ENCODE data around the gene BST1. TPM values are rescaled to one million over a fixed set of nuclear protein-coding genes. Genes with fewer than 3 reads are reported as not detected.
A peak's percentile ranks its signal among the peaks of the same experiment; 100 is the strongest.

BST1 gene
- total RNA-seq, 2 donors from 2014 or later = 0.32 to 0.58 TPM

GRCh38 chr4:15684498-15684897 lies 18.4 kb upstream of the BST1 start:
- peaks cover 28% of the 10 kb centered on the region for H3K4me1 Mint-ChIP-seq
- no peaks in the 10 kb centered on the region for H3K27me3 Mint-ChIP-seq
- no peaks in the 10 kb centered on the region for H3K9me3 Mint-ChIP-seq
- no peak for ATAC-seq (replicated peaks)
- H3K4me3 Mint-ChIP-seq = no peak overlapping the region
- H3K36me3 Mint-ChIP-seq (ENCODE audit: low read depth) = peaks cover 51% of the 10 kb centered on the region
- no peak overlapping the region for H3K27ac Mint-ChIP-seq

GRCh38 chr4:15688051-15688450 lies 14.8 kb upstream of the BST1 start:
- Mint-ChIP-seq H3K4me3 (no peak overlapping the region), H3K4me1 (peaks cover 9% of the 10 kb centered on the region), H3K27ac (no peak overlapping the region), H3K9me3 (no peaks in the 10 kb centered on the region), H3K36me3 (ENCODE audit: low read depth) (peaks cover 28% of the 10 kb centered on the region), H3K27me3 (no peaks in the 10 kb centered on the region)
- no peak for ATAC-seq (replicated peaks)

- Mint-ChIP-seq H3K27me3 (no peaks in the 10 kb centered on the region), H3K9me3 (no peaks in the 10 kb centered on the region), H3K36me3 (ENCODE audit: low read depth) (peaks cover 28% of the 10 kb centered on the region), H3K4me1 (no peaks in the 10 kb centered on the region), H3K4me3 (no peak overlapping the region), H3K27ac (no peak overlapping the region)
- ATAC-seq (replicated peaks) = no peak
Observed at GRCh38 chr4:15689540-15689939, 13.3 kb upstream of the BST1 start.

- Mint-ChIP-seq H3K9me3 (no peaks in the 10 kb centered on the region), H3K27ac (no peak overlapping the region), H3K4me3 (no peak overlapping the region), H3K4me1 (no peaks in the 10 kb centered on the region), H3K36me3 (ENCODE audit: low read depth) (peaks cover 28% of the 10 kb centered on the region), H3K27me3 (no peaks in the 10 kb centered on the region)
- ATAC-seq (replicated peaks) = no peak
Observed at GRCh38 chr4:15690020-15690809, 12.7 kb upstream of the BST1 start.

- Mint-ChIP-seq H3K4me3 (no peak overlapping the region), H3K36me3 (ENCODE audit: low read depth) (peaks cover 22% of the 10 kb centered on the region), H3K27me3 (no peaks in the 10 kb centered on the region), H3K9me3 (no peaks in the 10 kb centered on the region), H3K27ac (no peak overlapping the region), H3K4me1 (no peaks in the 10 kb centered on the region)
- no peak for ATAC-seq (replicated peaks)
Observed at GRCh38 chr4:15691346-15692135, 11.3 kb upstream of the BST1 start.

GRCh38 chr4:15692602-15693001 lies 10.3 kb upstream of the BST1 start:
- Mint-ChIP-seq H3K27ac (no peak overlapping the region), H3K9me3 (no peaks in the 10 kb centered on the region), H3K36me3 (ENCODE audit: low read depth) (peaks cover 11% of the 10 kb centered on the region), H3K27me3 (peaks cover 5% of the 10 kb centered on the region), H3K4me3 (no peak overlapping the region), H3K4me1 (no peaks in the 10 kb centered on the region)
- no peak for ATAC-seq (replicated peaks)

GRCh38 chr4:15694431-15694830 lies 8.4 kb upstream of the BST1 start:
- no peaks in the 10 kb centered on the region for H3K36me3 Mint-ChIP-seq (ENCODE audit: low read depth)
- H3K27ac Mint-ChIP-seq = no peak overlapping the region
- H3K4me3 Mint-ChIP-seq = no peak overlapping the region
- H3K9me3 Mint-ChIP-seq = no peaks in the 10 kb centered on the region
- peaks cover 5% of the 10 kb centered on the region for H3K27me3 Mint-ChIP-seq
- H3K4me1 Mint-ChIP-seq = no peaks in the 10 kb centered on the region
- ATAC-seq (replicated peaks) = no peak

- no peaks in the 10 kb centered on the region for H3K4me1 Mint-ChIP-seq
- H3K4me3 Mint-ChIP-seq = no peak overlapping the region
- H3K27ac Mint-ChIP-seq = no peak overlapping the region
- H3K27me3 Mint-ChIP-seq = peaks cover 8% of the 10 kb centered on the region
- H3K9me3 Mint-ChIP-seq = no peaks in the 10 kb centered on the region
- ATAC-seq (replicated peaks) = no peak
- H3K36me3 Mint-ChIP-seq (ENCODE audit: low read depth) = no peaks in the 10 kb centered on the region
Observed at GRCh38 chr4:15695240-15695699, 7.6 kb upstream of the BST1 start.

- no peak overlapping the region for H3K27ac Mint-ChIP-seq
- no peak overlapping the region for H3K4me3 Mint-ChIP-seq
- no peaks in the 10 kb centered on the region for H3K4me1 Mint-ChIP-seq
- no peak for ATAC-seq (replicated peaks)
- H3K36me3 Mint-ChIP-seq (ENCODE audit: low read depth) = no peaks in the 10 kb centered on the region
- H3K27me3 Mint-ChIP-seq = peaks cover 8% of the 10 kb centered on the region
- H3K9me3 Mint-ChIP-seq = no peaks in the 10 kb centered on the region
Observed at GRCh38 chr4:15695729-15696128, 7.1 kb upstream of the BST1 start.

GRCh38 chr4:15696866-15697265 lies 6.0 kb upstream of the BST1 start:
- ATAC-seq (replicated peaks) = no peak
- H3K9me3 Mint-ChIP-seq = no peaks in the 10 kb centered on the region
- no peak overlapping the region for H3K4me3 Mint-ChIP-seq
- H3K36me3 Mint-ChIP-seq (ENCODE audit: low read depth) = no peaks in the 10 kb centered on the region
- H3K27me3 Mint-ChIP-seq = peaks cover 8% of the 10 kb centered on the region
- H3K4me1 Mint-ChIP-seq = no peaks in the 10 kb centered on the region
- H3K27ac Mint-ChIP-seq = no peak overlapping the region

GRCh38 chr4:15703439-15703838 lies 574 bp downstream of the BST1 start:
- H3K9me3 Mint-ChIP-seq = no peaks in the 10 kb centered on the region
- H3K4me1 Mint-ChIP-seq = no peaks in the 10 kb centered on the region
- peak; percentile 7 for ATAC-seq (replicated peaks)
- no peak overlapping the region for H3K27ac Mint-ChIP-seq
- peaks cover 4% of the 10 kb centered on the region for H3K27me3 Mint-ChIP-seq
- no peaks in the 10 kb centered on the region for H3K36me3 Mint-ChIP-seq (ENCODE audit: low read depth)
- peak overlapping the region; percentile 79 for H3K4me3 Mint-ChIP-seq

- Mint-ChIP-seq H3K9me3 (no peaks in the 10 kb centered on the region), H3K36me3 (ENCODE audit: low read depth) (no peaks in the 10 kb centered on the region), H3K27me3 (peaks cover 4% of the 10 kb centered on the region), H3K27ac (no peak overlapping the region), H3K4me1 (peaks cover 3% of the 10 kb centered on the region), H3K4me3 (peak overlapping the region; percentile 79)
- ATAC-seq (replicated peaks) = no peak
Observed at GRCh38 chr4:15704129-15704528, 1.3 kb downstream of the BST1 start.

GRCh38 chr4:15706646-15707362 lies 3.9 kb downstream of the BST1 start:
- Mint-ChIP-seq H3K27ac (no peak overlapping the region), H3K9me3 (no peaks in the 10 kb centered on the region), H3K27me3 (no peaks in the 10 kb centered on the region), H3K4me1 (peaks cover 3% of the 10 kb centered on the region), H3K4me3 (no peak overlapping the region), H3K36me3 (ENCODE audit: low read depth) (no peaks in the 10 kb centered on the region)
- ATAC-seq (replicated peaks) = no peak

GRCh38 chr4:15707363-15707715 lies 4.5 kb downstream of the BST1 start:
- H3K9me3 Mint-ChIP-seq = no peaks in the 10 kb centered on the region
- ATAC-seq (replicated peaks) = no peak
- H3K27ac Mint-ChIP-seq = no peak overlapping the region
- H3K27me3 Mint-ChIP-seq = no peaks in the 10 kb centered on the region
- peaks cover 3% of the 10 kb centered on the region for H3K4me1 Mint-ChIP-seq
- no peak overlapping the region for H3K4me3 Mint-ChIP-seq
- no peaks in the 10 kb centered on the region for H3K36me3 Mint-ChIP-seq (ENCODE audit: low read depth)
